Karpas-422 (cell line): ENCODE results near the gene PRX. TPM values are rescaled to one million over a fixed set of nuclear protein-coding genes. Genes with fewer than 3 reads are reported as not detected.

Experiments
- DNase-seq: peaks from one replicate; pipeline ENCODE4 v3.0.0-alpha.2; 2015
- H2AFZ ChIP-seq: fragments of 200-600 bp; sonication (generic); 2 replicates; pipeline ENCODE4 v1.6.1; 2014; ENCODE audit warnings: antibody characterized with exemption, low read length, mixed read lengths
- H3K27ac ChIP-seq: fragments of 200-600 bp; sonication (generic); 2 replicates; pipeline ENCODE4 v1.5.1; 2014; ENCODE audit warnings: mild to moderate bottlenecking, low read length, moderate library complexity
- H3K27me3 ChIP-seq: fragments of 200-600 bp; sonication (generic); 2 replicates; pipeline ENCODE4 v1.6.1; 2014; ENCODE audit warnings: low read length, mixed read lengths
- H3K36me3 ChIP-seq: fragments of 200-600 bp; sonication (generic); 2 replicates; pipeline ENCODE4 v1.6.1; 2014; ENCODE audit warnings: low read length, mixed read lengths; ENCODE audit not compliant: insufficient read depth
- H3K4me1 ChIP-seq: fragments of 200-600 bp; sonication (generic); 2 replicates; pipeline ENCODE4 v1.6.1; 2014; ENCODE audit warnings: mild to moderate bottlenecking, low read length, mixed read lengths
- H3K4me2 ChIP-seq: fragments of 200-600 bp; sonication (generic); 2 replicates; pipeline ENCODE4 v1.6.1; 2014; ENCODE audit warnings: low read length, low read depth, mild to moderate bottlenecking; ENCODE audit not compliant: poor library complexity, severe bottlenecking
- H3K4me3 ChIP-seq: fragments of 200-600 bp; sonication (generic); 2 replicates; pipeline ENCODE4 v1.5.1; 2014; ENCODE audit warnings: mild to moderate bottlenecking, antibody characterized with exemption, low read length, mixed read lengths
- H3K79me2 ChIP-seq: fragments of 200-600 bp; sonication (generic); 2 replicates; pipeline ENCODE4 v1.6.1; 2014; ENCODE audit warnings: mild to moderate bottlenecking, low read length, mixed read lengths
- H3K9ac ChIP-seq: fragments of 200-600 bp; sonication (generic); 2 replicates; pipeline ENCODE4 v1.6.0; 2014; ENCODE audit warnings: low read length
- H3K9me2 ChIP-seq: fragments of 200-600 bp; sonication (generic), shearing (Covaris generic); replicated peaks from 2 replicates; pipeline ENCODE4 v1.6.0; 2014; ENCODE audit warnings: mild to moderate bottlenecking, low read length, moderate library complexity; ENCODE audit not compliant: insufficient read depth
- H3K9me3 ChIP-seq: fragments of 300-700, 200-600 bp; sonication (generic); 2 replicates; pipeline ENCODE4 v1.6.1; 2014; ENCODE audit warnings: low read length, mixed read lengths
- H4K20me1 ChIP-seq: fragments of 200-600 bp; sonication (generic); 2 replicates; pipeline ENCODE4 v1.6.1; 2014; ENCODE audit warnings: mild to moderate bottlenecking, antibody characterized with exemption, low read length, low read depth; ENCODE audit not compliant: insufficient read depth
- total RNA-seq: library from RNA; depleted of rRNA; stranded (reverse); fragments of >200 nt; shearing (Covaris generic); gene quantifications from 2 replicates; pipeline ENCODE4 v1.2.3, GENCODE V29; 2014; ENCODE audit warnings: low replicate concordance

Gene PRX
- total RNA-seq, 1 experiment from 2014 or later, result 0.56 TPM

GRCh38 chr19:40393894-40394815, 19.0 kb downstream of the PRX start:
- H3K4me1 ChIP-seq, result no peaks in the 10 kb centered on the region
- no peaks in the 10 kb centered on the region for H3K36me3 ChIP-seq
- H3K27ac ChIP-seq, result no peak overlapping the region
- H2AFZ ChIP-seq, result no peak overlapping the region
- no peaks in the 10 kb centered on the region for H4K20me1 ChIP-seq
- H3K9me2 ChIP-seq, result no peaks in the 10 kb centered on the region
- H3K27me3 ChIP-seq, result no peaks in the 10 kb centered on the region
- H3K9me3 ChIP-seq, result no peaks in the 10 kb centered on the region
- no peak overlapping the region for H3K9ac ChIP-seq
- DNase-seq, result no peak
- no peak overlapping the region for H3K4me2 ChIP-seq
- no peak overlapping the region for H3K4me3 ChIP-seq
- no peaks in the 10 kb centered on the region for H3K79me2 ChIP-seq

- H3K4me2 ChIP-seq, result no peak overlapping the region
- H3K9ac ChIP-seq, result no peak overlapping the region
- no peaks in the 10 kb centered on the region for H3K9me3 ChIP-seq
- no peaks in the 10 kb centered on the region for H4K20me1 ChIP-seq
- H2AFZ ChIP-seq, result no peak overlapping the region
- no peak overlapping the region for H3K4me3 ChIP-seq
- no peaks in the 10 kb centered on the region for H3K79me2 ChIP-seq
- no peaks in the 10 kb centered on the region for H3K36me3 ChIP-seq
- no peak overlapping the region for H3K27ac ChIP-seq
- peak; percentile 60 for DNase-seq
- no peaks in the 10 kb centered on the region for H3K4me1 ChIP-seq
- H3K9me2 ChIP-seq, result no peaks in the 10 kb centered on the region
- H3K27me3 ChIP-seq, result no peaks in the 10 kb centered on the region
Observed at GRCh38 chr19:40392894-40393517, 20.2 kb downstream of the PRX start.

DNA sequence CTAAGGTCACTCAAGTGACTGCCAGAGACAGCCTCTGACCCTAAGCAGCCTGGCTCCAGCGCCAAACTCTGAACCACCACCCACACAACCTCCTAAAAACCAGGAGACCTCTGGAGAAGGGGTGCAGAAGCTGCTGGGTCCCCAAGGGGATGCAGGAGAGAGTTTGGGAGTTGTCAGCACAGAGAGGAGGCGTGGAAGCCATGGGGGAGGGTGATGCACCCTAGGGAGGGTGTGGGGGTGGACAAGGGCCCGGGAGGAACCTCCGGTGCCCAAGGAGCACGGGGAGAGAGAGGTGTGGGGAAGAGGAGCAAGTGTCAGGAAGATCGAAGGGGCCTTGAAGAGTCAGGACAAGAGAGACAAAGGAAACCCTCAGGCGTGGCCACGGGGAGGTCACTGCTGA, 21.1 kb downstream of the PRX start:
- Histone ChIP-seq H3K4me3 (no peak overlapping the region), H3K9me2 (no peaks in the 10 kb centered on the region), H3K4me1 (no peaks in the 10 kb centered on the region), H3K27me3 (no peaks in the 10 kb centered on the region), H4K20me1 (no peaks in the 10 kb centered on the region), H3K36me3 (no peaks in the 10 kb centered on the region), H3K9ac (no peak overlapping the region), H3K27ac (no peak overlapping the region), H3K79me2 (no peaks in the 10 kb centered on the region), H2AFZ (no peak overlapping the region), H3K9me3 (no peaks in the 10 kb centered on the region), H3K4me2 (no peak overlapping the region)
- DNase-seq, result no peak

GRCh38 chr19:40390084-40390742, 23.0 kb downstream of the PRX start, which contains the start of gene HIPK4:
TSS of gene HIPK4 (minus strand) at chr19:40390181. CDS start at chr19:40389902, 279 bp downstream.
- no peaks in the 10 kb centered on the region for H4K20me1 ChIP-seq
- H3K36me3 ChIP-seq, result no peaks in the 10 kb centered on the region
- H3K27ac ChIP-seq, result no peak within 1 kb of the TSS
- no peak within 1 kb of the TSS for H3K4me3 ChIP-seq
- no peaks in the 10 kb centered on the region for H3K9me3 ChIP-seq
- H3K27me3 ChIP-seq, result no peaks in the 10 kb centered on the region
- no peak for DNase-seq
- no peaks in the 10 kb centered on the region for H3K4me1 ChIP-seq
- H3K9ac ChIP-seq, result no peak within 1 kb of the TSS
- no peak within 1 kb of the TSS for H2AFZ ChIP-seq
- no peak within 1 kb of the TSS for H3K4me2 ChIP-seq
- no peaks in the 10 kb centered on the region for H3K79me2 ChIP-seq
- H3K9me2 ChIP-seq, result no peaks in the 10 kb centered on the region

DNA sequence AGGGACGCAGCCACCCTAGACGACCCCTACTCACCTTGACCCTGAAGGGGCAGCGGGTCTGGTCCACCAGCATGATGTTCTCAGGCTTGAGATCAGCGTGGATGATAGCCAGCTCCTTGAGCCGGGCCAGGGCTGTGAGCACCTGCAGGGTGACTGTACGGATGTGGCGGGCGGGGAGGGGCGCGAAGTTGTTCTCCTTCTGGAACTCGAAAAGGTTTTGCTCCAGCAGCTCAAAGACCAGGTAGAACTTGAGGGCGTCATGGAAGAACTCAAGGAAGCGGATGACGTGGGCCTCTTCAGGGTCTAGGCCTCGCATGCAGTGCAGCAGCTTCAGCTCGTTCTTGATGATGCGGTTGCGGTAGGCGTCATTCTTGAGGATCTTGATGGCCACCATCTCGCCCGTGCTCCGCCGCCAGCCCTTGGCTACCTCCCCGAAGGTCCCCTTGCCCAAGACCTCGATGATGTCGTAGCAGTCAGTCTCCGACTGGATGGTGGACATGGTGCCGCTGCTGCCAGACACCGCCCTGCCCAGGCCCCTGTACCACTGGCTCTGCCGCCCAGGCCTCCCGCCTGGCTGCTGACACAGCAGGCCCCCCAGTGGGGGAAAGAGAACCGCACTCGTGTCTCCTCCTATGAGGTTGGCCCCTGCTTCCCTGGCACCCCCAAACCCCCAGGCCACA, 23.6 kb downstream of the PRX start:
- no peaks in the 10 kb centered on the region for H3K4me1 ChIP-seq
- H3K9ac ChIP-seq, result no peak overlapping the region
- no peak overlapping the region for H2AFZ ChIP-seq
- H3K79me2 ChIP-seq, result no peaks in the 10 kb centered on the region
- H3K9me2 ChIP-seq, result no peaks in the 10 kb centered on the region
- H4K20me1 ChIP-seq, result no peaks in the 10 kb centered on the region
- no peak overlapping the region for H3K4me3 ChIP-seq
- H3K4me2 ChIP-seq, result no peak overlapping the region
- H3K27me3 ChIP-seq, result no peaks in the 10 kb centered on the region
- H3K9me3 ChIP-seq, result no peaks in the 10 kb centered on the region
- no peak overlapping the region for H3K27ac ChIP-seq
- no peaks in the 10 kb centered on the region for H3K36me3 ChIP-seq
- DNase-seq, result no peak

GRCh38 chr19:40388481-40388880, 24.7 kb downstream of the PRX start:
- H2AFZ ChIP-seq, result no peak overlapping the region
- H4K20me1 ChIP-seq, result no peaks in the 10 kb centered on the region
- no peaks in the 10 kb centered on the region for H3K4me1 ChIP-seq
- no peaks in the 10 kb centered on the region for H3K79me2 ChIP-seq
- DNase-seq, result no peak
- H3K4me2 ChIP-seq, result no peak overlapping the region
- H3K27ac ChIP-seq, result no peak overlapping the region
- no peaks in the 10 kb centered on the region for H3K36me3 ChIP-seq
- no peaks in the 10 kb centered on the region for H3K27me3 ChIP-seq
- H3K9ac ChIP-seq, result no peak overlapping the region
- no peak overlapping the region for H3K4me3 ChIP-seq
- H3K9me3 ChIP-seq, result no peaks in the 10 kb centered on the region
- no peaks in the 10 kb centered on the region for H3K9me2 ChIP-seq

DNA sequence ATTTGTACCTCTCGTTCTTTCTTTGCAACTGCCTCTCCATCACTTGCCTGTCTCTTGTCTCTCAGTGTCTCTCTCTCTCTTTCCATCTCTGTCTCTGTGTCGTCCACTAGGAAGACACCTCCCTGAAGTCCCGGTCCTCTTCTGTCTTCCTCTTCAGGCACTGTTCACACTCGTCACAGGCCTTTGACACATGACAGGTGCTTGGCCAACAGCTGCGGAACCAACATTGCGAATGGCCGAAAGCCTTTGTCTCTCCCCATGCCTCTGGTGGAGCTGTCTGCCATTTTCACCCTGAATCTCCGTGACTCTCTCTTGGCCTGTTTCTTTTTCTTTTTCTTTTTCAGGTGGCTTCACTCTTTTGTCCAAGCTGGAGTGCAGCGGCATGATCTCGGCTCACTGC, 26.0 kb downstream of the PRX start:
- no peaks in the 10 kb centered on the region for H3K36me3 ChIP-seq
- H3K79me2 ChIP-seq, result no peaks in the 10 kb centered on the region
- H3K4me3 ChIP-seq, result no peak overlapping the region
- H3K27ac ChIP-seq, result no peak overlapping the region
- H3K9ac ChIP-seq, result no peak overlapping the region
- no peaks in the 10 kb centered on the region for H4K20me1 ChIP-seq
- no peaks in the 10 kb centered on the region for H3K9me3 ChIP-seq
- no peak overlapping the region for H2AFZ ChIP-seq
- no peak for DNase-seq
- H3K4me1 ChIP-seq, result no peaks in the 10 kb centered on the region
- no peaks in the 10 kb centered on the region for H3K27me3 ChIP-seq
- no peak overlapping the region for H3K4me2 ChIP-seq
- no peaks in the 10 kb centered on the region for H3K9me2 ChIP-seq
